SK-N-MC (cell line): ENCODE results near the gene KAZN.

ENCODE experiments used
- EZH2 ChIP-seq: fragments of 200-600 bp; sonication (generic); IDR thresholded peaks from one replicate; pipeline ENCODE4 v1.6.1; 2017; ENCODE audit warnings: antibody characterized with exemption
- POLR2AphosphoS5 ChIP-seq: IDR thresholded peaks from 2 replicates; pipeline ENCODE4 v1.6.1; 2012; ENCODE audit warnings: mild to moderate bottlenecking, low read depth, low read length, borderline replicate concordance

- TF ChIP-seq POLR2AphosphoS5 = no peak
- no peak for TF ChIP-seq EZH2
Measured at GRCh38 chr1:14659913-14660312, 61.4 kb downstream of the KAZN start.
